ENCODE results near the gene ELMOD3.
A peak's percentile ranks its signal among the peaks of the same experiment; 100 is the strongest.
"Not testable (repeated sequence)": the region's sequence is repeated elsewhere in the genome, so short reads cannot be mapped to it uniquely, and the experiment has no call there.

Gene ELMOD3

GRCh38 chr2:85371045-85371444 is 16.5 kb downstream of the ELMOD3 start:
- DNase-seq (ENCODE audit: low read depth in 2 of 2) = no peak

GRCh38 chr2:85376291-85377065 is 21.9 kb downstream of the ELMOD3 start:
- DNase-seq (ENCODE audit: low read depth in 2 of 2) = no peak

GRCh38 chr2:85377083-85377482 is 22.5 kb downstream of the ELMOD3 start:
- DNase-seq (ENCODE audit: low read depth in 2 of 2) = no peak

- DNase-seq (ENCODE audit: low read depth in 2 of 2) = no peak
Measured at GRCh38 chr2:85378257-85378656, 23.7 kb downstream of the ELMOD3 start.

GRCh38 chr2:85380048-85380447 is 25.5 kb downstream of the ELMOD3 start:
- DNase-seq (ENCODE audit: low read depth in 2 of 2) = no peak

- DNase-seq (ENCODE audit: low read depth in 2 of 2) = not testable (repeated sequence)
Measured at GRCh38 chr2:85383151-85383550, 28.6 kb downstream of the ELMOD3 start.

GRCh38 chr2:85383850-85384249 is 29.3 kb downstream of the ELMOD3 start:
- DNase-seq (ENCODE audit: low read depth in 2 of 2) = no peak

- no peak for DNase-seq (ENCODE audit: low read depth in 2 of 2)
Measured at GRCh38 chr2:85385746-85386145, 31.2 kb downstream of the ELMOD3 start.

- no peak for DNase-seq (ENCODE audit: low read depth in 2 of 2)
Measured at GRCh38 chr2:85387754-85388153, 33.2 kb downstream of the ELMOD3 start.

- DNase-seq (ENCODE audit: low read depth in 2 of 2) = no peak
Measured at GRCh38 chr2:85388878-85389538, 34.4 kb downstream of the ELMOD3 start.

GRCh38 chr2:85390941-85391669 is 36.5 kb downstream of the ELMOD3 start:
- DNase-seq (ENCODE audit: low read depth in 2 of 2) = peak; percentile 65 to 75

- no peak for DNase-seq (ENCODE audit: low read depth in 2 of 2)
Measured at GRCh38 chr2:85393836-85394235, 39.3 kb downstream of the ELMOD3 start.

GRCh38 chr2:85394261-85394681 is 39.7 kb downstream of the ELMOD3 start:
- no peak for DNase-seq (ENCODE audit: low read depth in 2 of 2)

GRCh38 chr2:85394976-85395375 is 40.4 kb downstream of the ELMOD3 start:
- no peak for DNase-seq (ENCODE audit: low read depth in 2 of 2)

GRCh38 chr2:85395912-85396475 is 41.4 kb downstream of the ELMOD3 start:
- no peak for DNase-seq (ENCODE audit: low read depth in 2 of 2)

GRCh38 chr2:85396531-85397470 is 42.2 kb downstream of the ELMOD3 start:
- no peak for DNase-seq (ENCODE audit: low read depth in 2 of 2)

- DNase-seq (ENCODE audit: low read depth in 2 of 2) = no peak
Measured at GRCh38 chr2:85397925-85398331, 43.4 kb downstream of the ELMOD3 start.

GRCh38 chr2:85398426-85399182 is 44.0 kb downstream of the ELMOD3 start:
- DNase-seq (ENCODE audit: low read depth in 2 of 2) = no peak

- DNase-seq (ENCODE audit: low read depth in 2 of 2) = no peak
Measured at GRCh38 chr2:85399183-85399455, 44.5 kb downstream of the ELMOD3 start.

- DNase-seq (ENCODE audit: low read depth in 2 of 2) = no peak
Measured at GRCh38 chr2:85400023-85400422, 45.5 kb downstream of the ELMOD3 start.

Data from stimulated activated CD4-positive, alpha-beta T cell treated with anti-CD3 and anti-CD28 coated beads, Interleukin-1b, Interleukin-23, amount 100 ng/mL, for 4 hours (primary cell).